H54 (cell line): ENCODE data around the gene CNRIP1.

Experiments used
- DNase-seq: peaks from one replicate; pipeline ENCODE4 v3.0.0; 2011; ENCODE audit warnings: low spot score, mixed read lengths; ENCODE audit not compliant: insufficient read length
- FAIRE-seq: peaks from 3 replicates; lab custom pipeline; 2011; peaks lifted over from hg19 to GRCh38; lab: Jason Lieb, UNC
- POLR2A ChIP-seq: IDR thresholded peaks from 2 replicates; pipeline ENCODE4 v1.6.1; 2011; ENCODE audit warnings: low read depth, mild to moderate bottlenecking, low read length

Gene CNRIP1

DNA sequence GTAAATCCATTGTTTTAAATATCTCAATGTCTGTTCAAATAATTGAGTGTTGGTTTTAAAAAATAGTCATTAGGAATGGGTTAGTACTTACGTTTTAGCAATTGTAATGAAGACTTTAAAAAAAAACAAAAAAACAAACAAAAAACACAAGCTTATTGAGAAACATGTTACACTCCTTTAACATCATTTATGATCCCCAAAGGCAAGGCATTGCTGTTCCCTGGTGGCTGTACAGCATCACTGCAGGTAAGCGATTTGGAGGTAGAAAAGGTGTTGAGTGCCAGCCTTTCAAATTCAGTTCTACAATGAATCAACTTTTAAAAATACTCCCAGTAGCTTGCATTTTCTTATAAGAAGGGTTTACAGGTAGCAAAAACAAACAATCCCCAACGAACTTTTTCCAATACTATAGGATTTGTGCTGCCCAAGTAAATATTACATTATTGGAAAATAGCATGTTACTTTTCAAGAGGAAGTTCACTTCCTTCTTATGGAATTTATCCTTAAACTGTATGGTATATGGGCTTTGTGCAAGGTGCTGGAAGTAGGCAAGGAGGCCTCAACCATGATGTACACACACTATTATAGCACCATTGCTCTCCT, 27.5 kb downstream of the CNRIP1 start:
- DNase-seq (peak; percentile 19), FAIRE-seq (peak; percentile 64)
- no peak for TF ChIP-seq POLR2A

DNA sequence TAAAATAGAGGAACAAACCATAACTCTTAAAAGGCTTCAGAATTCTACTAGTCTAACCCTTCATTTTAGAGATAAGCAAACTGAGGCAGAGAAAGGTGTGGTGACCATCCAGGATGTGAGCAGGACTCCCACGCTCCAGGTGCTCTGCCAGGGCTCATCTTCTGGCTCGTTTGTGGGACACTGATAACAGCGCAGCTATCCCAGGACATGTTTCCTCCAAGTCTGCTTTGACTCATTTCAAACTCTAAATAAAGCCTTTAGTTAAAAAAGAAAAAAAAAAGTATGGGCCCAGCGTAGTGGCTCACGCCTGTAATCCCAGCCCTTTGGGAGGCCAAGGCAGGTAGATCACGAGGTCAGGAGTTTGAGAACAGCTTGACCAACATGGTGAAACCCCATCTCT, 28.4 kb downstream of the CNRIP1 start:
- DNase-seq: no peak
- FAIRE-seq: no peak
- TF ChIP-seq POLR2A: no peak

DNA sequence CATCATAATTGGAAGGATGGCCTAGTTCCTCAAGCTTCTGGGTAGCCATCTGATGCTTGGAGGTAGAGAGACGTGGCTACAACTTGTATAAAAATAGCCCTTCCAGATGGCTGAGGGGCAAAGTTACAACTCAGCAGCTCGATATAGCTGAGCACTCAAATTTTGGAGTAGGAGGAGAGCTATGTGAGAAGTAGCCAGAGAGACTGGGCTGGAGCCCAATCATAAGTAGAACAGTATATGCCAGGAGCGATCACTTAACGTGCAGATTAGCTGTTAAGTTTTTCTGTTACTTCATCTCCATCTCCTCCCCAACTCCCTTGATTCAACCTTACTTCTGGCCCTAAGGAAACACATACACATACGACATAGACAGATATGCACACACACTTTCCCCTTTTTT, 28.8 kb downstream of the CNRIP1 start:
- FAIRE-seq (no peak), DNase-seq (no peak)
- TF ChIP-seq POLR2A: no peak

DNA sequence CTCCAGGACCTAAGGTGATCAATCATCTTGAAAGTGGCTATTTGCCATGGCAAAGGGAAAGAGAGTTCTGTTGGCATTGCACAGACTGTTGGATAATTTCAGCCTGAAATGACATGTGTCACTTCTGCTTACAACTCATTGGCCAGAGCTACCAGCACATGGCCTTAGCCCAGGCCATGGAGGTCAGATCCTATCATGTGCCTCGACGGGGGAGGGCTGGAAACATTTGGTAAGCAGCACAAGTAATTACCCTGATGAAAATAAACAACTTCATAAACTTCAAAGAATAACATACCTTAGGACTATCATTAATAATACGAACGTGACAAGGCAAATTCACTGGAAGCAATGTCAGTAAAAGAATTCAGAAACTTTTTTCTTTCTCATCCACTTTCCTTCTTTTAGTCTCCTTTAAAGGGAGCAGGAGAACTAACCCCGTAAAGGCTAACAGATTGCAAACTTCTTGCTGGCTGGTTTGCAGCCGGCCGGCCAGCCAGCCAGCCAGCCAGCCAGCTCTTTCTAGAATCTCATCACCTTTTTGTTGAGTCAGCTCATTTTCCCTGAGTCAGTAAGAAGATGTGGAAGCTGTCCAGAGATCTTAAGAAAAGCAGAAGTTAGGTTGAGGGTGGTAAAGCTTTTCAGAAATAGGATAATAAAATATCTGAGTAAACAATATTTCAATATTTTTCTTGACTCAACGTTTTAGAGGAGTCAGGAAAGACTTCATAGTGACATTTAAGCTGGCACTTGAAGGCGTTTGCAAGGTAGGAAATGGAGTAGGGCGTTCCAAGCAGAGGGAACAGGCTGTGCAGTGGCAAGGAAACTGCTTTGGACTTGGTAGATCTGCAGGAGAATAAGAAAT, 31.9 kb downstream of the CNRIP1 start:
- no peak for TF ChIP-seq POLR2A
- no peak for FAIRE-seq
- DNase-seq: no peak

DNA sequence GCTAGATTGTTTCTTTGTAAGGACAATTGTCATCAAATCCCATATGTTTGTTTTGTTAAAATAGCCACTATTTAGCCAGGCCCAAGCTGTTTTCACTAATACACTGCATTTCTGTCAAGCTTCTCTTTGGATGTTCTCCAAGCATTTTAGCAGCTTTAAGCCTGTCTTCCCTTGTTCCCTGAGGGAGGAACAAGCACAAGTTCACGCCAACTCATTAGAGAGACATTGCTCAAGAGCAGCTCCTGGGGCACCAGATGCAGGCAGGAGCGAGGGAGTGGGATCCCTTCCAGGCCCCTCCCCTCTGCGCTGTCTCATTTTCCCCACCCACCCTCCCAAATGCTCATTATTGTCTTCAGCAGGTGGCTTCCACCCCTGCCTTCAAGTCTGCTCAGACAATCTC, 34.9 kb downstream of the CNRIP1 start:
- no peak for TF ChIP-seq POLR2A
- FAIRE-seq: no peak
- DNase-seq: no peak

DNA sequence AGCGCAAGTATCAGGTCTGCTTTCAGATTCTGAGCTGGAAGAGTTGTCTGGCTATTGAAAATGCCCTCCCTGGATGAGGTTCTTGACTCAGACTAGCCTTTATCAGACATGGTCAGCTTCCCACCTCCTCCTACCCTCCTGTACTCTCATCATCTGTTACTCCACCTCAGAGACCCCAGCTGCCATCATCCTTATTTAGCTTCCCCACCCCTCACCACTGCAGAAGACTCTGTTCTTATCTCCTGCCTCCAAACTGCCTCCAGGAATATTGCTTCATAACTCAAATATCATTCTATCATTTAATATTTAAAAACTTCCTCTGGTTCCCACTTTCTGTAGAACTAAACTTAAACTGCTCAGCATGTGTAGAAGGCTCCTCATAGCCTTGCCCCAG, 36.3 kb downstream of the CNRIP1 start:
- DNase-seq (no peak), FAIRE-seq (no peak)
- no peak for TF ChIP-seq POLR2A

DNA sequence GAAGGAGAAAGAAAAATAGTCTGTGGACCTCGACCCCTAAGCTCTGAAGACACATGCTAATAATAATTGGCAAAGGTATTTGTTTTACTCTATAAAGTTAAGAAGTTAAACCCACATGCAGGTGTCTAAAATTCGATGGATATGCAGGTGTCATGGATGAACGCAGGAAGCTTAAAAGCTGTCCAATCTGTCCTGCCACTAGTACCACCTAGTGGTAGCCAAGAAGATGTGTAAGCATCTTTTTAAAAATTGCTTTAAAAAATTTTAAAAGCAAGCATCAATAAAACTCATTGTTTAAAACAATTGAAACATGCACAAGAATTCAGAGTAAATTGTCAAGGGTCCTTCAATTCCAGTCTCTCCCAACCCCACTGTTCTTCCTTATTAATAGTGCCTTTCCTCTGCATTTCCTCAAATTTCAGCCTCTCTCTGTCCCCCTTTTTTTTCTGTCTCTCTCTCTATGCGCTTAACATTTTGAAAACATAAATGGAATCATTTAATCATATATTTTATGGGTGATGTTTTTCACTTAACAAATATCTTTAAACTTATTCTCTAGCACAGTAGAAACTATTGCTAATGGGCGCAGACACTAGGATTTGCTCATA, 36.8 kb downstream of the CNRIP1 start:
- TF ChIP-seq POLR2A: no peak
- DNase-seq (peak; percentile 17), FAIRE-seq (peak; percentile 94)

DNA sequence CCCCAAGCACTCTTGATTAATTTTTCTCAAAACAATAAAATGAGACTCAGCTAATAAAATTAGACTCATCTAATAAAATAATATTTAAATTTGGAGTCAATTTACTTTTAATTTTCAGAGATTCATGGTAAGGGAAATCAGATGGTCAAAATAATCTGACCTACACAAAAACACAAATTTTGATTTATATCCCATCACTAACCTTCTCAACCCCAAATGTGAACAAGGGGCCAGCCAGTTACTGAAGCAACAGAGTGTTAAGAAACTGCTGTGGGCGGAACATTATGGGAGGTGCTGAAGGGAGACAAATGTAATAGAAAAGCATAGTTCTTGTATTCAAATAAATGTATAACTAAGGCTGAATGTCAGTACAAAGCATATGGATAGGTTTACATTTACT, 39.0 kb downstream of the CNRIP1 start:
- DNase-seq: no peak
- no peak for TF ChIP-seq POLR2A
- FAIRE-seq: no peak

DNA sequence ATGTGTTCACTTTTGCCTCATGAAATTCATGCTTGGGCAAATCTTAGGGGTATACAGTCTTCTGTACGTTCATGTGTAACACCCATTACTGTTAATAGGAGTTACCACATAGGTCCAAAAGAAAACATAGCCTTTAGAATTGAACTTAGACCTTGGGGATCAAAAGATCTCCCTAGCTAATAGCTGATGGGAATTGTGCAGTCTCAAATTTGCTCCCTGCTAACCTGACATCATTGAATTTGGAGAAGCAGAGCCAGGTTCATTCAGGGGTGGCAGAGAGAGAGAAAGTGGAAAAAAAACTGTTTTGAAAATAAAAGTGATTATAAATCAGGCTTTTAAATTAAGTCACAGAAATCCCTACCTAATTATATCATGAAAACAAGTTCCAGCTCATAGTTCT, 39.4 kb downstream of the CNRIP1 start:
- no peak for TF ChIP-seq POLR2A
- no peak for DNase-seq
- no peak for FAIRE-seq

DNA sequence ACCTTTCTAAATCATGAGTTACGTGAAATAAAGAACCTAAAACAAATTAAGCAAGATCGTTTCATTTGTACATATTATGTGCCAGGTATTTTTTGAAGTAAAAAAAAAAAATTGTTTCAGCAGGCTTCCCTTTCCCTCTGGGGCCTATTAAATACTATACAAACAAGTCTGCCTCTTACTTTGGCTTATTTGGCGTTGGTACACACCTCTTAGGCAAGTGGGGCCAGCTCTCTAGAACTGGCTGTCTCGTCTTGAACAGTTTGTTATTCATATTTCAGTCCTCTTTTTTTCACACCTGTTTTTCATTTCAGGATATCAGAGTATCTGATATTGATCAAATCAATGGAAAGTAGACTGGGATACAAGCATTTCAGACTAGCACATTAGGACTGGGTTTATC, 40.1 kb downstream of the CNRIP1 start:
- TF ChIP-seq POLR2A: no peak
- FAIRE-seq (no peak), DNase-seq (no peak)

DNA sequence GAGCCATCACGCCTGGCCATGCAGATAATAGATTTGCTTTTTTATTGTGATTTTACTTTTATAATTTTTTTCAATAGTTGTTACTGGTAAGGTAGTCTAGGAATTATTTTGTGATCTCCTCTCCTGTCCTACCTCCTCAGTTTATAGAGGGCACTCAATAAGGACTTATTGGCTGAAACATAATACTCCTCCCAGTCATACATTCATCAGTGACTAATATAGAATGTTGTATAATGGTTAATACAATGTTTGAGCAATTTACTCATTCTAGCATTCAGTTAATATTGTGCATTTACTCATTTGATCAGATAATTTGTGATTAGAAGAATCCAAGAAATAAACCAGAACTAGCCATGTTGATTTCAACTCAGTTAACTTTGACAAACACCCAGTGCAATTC, 41.6 kb downstream of the CNRIP1 start:
- no peak for TF ChIP-seq POLR2A
- FAIRE-seq: no peak
- no peak for DNase-seq

DNA sequence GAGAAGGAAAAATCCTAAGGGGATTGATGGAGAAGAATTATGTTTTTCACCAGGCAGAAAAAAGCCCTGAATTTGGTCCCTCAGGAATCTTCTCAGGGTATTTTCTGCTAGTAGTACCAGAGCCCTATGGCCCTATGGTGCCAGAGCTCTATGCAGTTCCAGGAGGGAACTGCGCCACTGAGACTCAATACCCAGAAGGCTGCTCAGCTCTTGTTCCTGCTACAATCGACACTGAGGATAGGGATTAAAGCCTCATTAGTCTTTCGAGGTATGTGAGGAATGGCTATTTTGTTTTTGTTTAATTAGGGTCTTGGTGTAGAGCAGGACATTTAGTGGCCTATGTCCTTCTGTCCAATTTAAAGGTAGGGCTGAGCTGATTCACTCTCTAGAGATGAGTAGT, 45.7 kb downstream of the CNRIP1 start:
- DNase-seq (no peak), FAIRE-seq (no peak)
- TF ChIP-seq POLR2A: no peak

DNA sequence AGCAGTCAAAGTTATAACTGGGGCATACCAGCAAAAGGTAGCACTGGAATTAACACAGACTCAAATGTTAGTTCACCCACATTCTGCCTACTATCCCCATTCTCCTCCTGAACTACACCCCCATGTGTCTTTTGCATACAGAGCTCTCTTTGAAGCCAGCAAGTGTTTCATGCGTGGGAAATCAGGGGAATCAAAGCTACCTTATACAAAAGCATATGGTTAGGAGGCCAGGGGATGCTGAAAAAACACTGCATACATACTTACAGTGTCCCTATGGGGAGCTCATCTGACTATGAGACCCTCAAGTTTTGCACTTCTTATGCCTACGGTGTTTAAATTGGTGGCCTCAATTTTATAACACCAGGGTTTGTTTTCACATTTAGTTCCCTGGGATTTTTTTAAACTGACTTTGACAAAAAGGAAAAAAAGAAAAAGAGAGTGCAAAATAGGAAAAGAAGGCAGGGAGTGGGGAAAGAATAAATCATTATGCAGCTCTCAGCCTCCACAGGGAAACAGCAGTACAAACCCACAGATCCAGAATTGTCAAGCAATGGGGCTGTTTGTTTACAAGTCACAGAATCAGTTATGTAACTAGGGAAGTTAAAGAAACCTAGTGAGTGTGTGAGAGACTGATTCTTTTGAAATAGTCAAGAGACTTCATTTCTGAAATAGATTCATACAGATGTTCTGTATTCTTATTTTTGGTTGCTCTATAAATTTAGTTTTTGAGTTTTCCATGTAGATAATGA, 47.3 kb downstream of the CNRIP1 start:
- DNase-seq: no peak
- FAIRE-seq: no peak
- TF ChIP-seq POLR2A: no peak

DNA sequence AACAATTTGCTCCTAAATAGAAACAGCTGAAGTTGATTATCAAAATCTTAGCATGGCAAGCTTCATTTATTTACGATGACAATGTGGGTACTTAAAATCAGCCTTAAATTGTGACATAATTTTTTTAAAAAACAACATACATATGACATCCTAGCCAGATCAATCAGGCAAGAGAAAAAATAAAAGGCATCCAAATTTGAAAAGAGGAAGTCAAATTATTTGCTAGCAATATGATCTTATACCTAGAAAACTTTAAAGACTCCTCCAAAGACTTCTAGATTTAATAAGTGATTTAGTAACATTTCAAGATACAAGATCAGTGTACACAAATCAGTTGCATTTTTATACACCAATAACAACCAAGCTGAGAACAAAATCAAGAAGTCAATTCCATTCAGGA, 53.1 kb downstream of the CNRIP1 start:
- no peak for TF ChIP-seq POLR2A
- no peak for FAIRE-seq
- no peak for DNase-seq
